ENCODE measurements around the gene HINT1.

DNA sequence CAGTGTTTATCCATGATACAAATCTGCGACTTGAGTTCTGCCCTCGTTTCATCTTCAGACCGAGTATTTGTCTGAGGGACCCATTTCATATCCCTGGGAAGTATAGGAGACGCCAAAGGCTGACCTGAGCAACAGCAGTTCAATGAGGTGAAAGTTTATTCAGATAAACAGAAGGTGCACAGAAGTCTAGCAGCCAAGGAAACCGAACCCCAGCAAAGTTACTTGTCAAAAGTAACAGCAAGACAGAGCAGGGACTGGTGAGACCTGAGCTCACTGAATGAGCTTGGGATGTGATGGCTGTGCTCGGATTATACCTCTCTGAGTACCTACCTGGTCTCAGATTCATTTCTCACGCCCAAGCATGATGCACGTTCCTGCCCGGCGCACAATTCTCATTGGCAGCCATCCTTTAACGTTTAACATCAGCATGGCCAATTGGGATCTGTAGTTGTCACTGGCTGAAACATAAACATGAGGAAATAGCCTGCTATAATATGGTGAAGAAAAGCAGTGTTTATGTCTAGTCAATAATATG lies 6.3 kb upstream of the HINT1 start:
- TF ChIP-seq POLR2AphosphoS5 (IDR thresholded peaks at IDR 0.05): no peak
- TF ChIP-seq, protein P1, sequence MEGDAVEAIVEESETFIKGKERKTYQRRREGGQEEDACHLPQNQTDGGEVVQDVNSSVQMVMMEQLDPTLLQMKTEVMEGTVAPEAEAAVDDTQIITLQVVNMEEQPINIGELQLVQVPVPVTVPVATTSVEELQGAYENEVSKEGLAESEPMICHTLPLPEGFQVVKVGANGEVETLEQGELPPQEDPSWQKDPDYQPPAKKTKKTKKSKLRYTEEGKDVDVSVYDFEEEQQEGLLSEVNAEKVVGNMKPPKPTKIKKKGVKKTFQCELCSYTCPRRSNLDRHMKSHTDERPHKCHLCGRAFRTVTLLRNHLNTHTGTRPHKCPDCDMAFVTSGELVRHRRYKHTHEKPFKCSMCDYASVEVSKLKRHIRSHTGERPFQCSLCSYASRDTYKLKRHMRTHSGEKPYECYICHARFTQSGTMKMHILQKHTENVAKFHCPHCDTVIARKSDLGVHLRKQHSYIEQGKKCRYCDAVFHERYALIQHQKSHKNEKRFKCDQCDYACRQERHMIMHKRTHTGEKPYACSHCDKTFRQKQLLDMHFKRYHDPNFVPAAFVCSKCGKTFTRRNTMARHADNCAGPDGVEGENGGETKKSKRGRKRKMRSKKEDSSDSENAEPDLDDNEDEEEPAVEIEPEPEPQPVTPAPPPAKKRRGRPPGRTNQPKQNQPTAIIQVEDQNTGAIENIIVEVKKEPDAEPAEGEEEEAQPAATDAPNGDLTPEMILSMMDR (IDR thresholded peaks at IDR 0.05): no peak
